IMR-90 (cell line): ENCODE results near the gene DNM3. TPM values are rescaled to one million over a fixed set of nuclear protein-coding genes. Genes with fewer than 3 reads are reported as not detected.

Source experiments
- ATAC-seq: fragments of 200-7000 bp; cut with Tn5 transposase; 2 replicates; pipeline ENCODE4 v1.9.1; 2020; ENCODE audit warnings: low read depth, mild to moderate bottlenecking, moderate library complexity
- BruUV-seq: library from RNA; stranded (reverse); fragments of 400-500 nt; replicated peaks from 2 replicates; lab custom pipeline; 2021; lab: Mats Ljungman, UMichigan
- CTCF ChIA-PET: fragments of 300-600 bp; formaldehyde crosslinking; extraction: SDS; loops from one replicate; lab custom pipeline; 2021; ENCODE audit warnings: antibody characterized with exemption; lab: Yijun Ruan, JAX
- POLR2A ChIA-PET: fragments of 300-600 bp; sonication (Branson Sonifier 250); formaldehyde crosslinking; loops from one replicate; lab custom pipeline; 2022; ENCODE audit warnings: antibody characterized with exemption; ENCODE audit not compliant: unreplicated experiment; lab: Charles Lee
- DNase-seq: peaks from one replicate; pipeline ENCODE4 v3.0.0; 2013
- H2AFZ ChIP-seq: replicated peaks from 2 replicates; pipeline ENCODE3; 2013; ENCODE audit warnings: low read length, mild to moderate bottlenecking; ENCODE audit not compliant: poor library complexity
- H2AK5ac ChIP-seq: 2 replicates; pipeline ENCODE4 v1.6.1; 2013; ENCODE audit warnings: low read depth, low read length, inconsistent platforms
- H2AK9ac ChIP-seq: replicated peaks from 2 replicates; pipeline ENCODE3; 2013; ENCODE audit warnings: mild to moderate bottlenecking, low read depth, low read length, moderate library complexity; ENCODE audit not compliant: poor library complexity
- H2BK120ac ChIP-seq: 2 replicates; pipeline ENCODE4 v1.6.1; 2013; ENCODE audit warnings: low read depth, low read length, inconsistent platforms
- H2BK15ac ChIP-seq: 3 replicates; pipeline ENCODE4 v1.6.1; 2013; ENCODE audit warnings: low read depth, low read length, inconsistent platforms
- H2BK20ac ChIP-seq: 2 replicates; pipeline ENCODE4 v1.6.1; 2013; ENCODE audit warnings: low read depth, mild to moderate bottlenecking, inconsistent platforms, low read length, moderate library complexity
- H2BK5ac ChIP-seq: 2 replicates; pipeline ENCODE4 v1.6.1; 2013; ENCODE audit warnings: mild to moderate bottlenecking, low read depth, low read length, inconsistent platforms; ENCODE audit not compliant: poor library complexity, severe bottlenecking
- H3K14ac ChIP-seq: replicated peaks from 2 replicates; pipeline ENCODE4 v1.6.1; 2013; ENCODE audit warnings: low read depth, low read length, inconsistent platforms
- H3K18ac ChIP-seq: 2 replicates; pipeline ENCODE4 v1.6.1; 2013; ENCODE audit warnings: low read depth, low read length, control low read depth
- H3K23ac ChIP-seq: 2 replicates; pipeline ENCODE4 v1.6.1; 2013; ENCODE audit warnings: low read depth, low read length, inconsistent platforms
- H3K27ac ChIP-seq: 2 replicates; pipeline ENCODE4 v1.5.1; 2013; ENCODE audit warnings: mild to moderate bottlenecking, control low read depth, low read length; ENCODE audit not compliant: insufficient read depth
- H3K27me3 ChIP-seq: 2 replicates; pipeline ENCODE4 v1.6.1; 2013; ENCODE audit warnings: low read length; ENCODE audit not compliant: control insufficient read depth, insufficient read depth
- H3K36me3 ChIP-seq: 2 replicates; pipeline ENCODE4 v1.6.1; 2013; ENCODE audit warnings: low read length, mixed read lengths; ENCODE audit not compliant: control insufficient read depth, insufficient read depth
- H3K4ac ChIP-seq: 2 replicates; pipeline ENCODE4 v1.6.1; 2013; ENCODE audit warnings: low read depth, low read length, inconsistent platforms
- H3K4me1 ChIP-seq: 2 replicates; pipeline ENCODE4 v1.6.1; 2013; ENCODE audit warnings: low read length, mixed read lengths; ENCODE audit not compliant: control insufficient read depth, insufficient read depth
- H3K4me2 ChIP-seq: 2 replicates; pipeline ENCODE4 v1.6.1; 2013; ENCODE audit warnings: low read depth, mild to moderate bottlenecking, control low read depth, low read length, moderate library complexity
- H3K4me3 ChIP-seq: 2 replicates; pipeline ENCODE4 v1.5.1; 2013; ENCODE audit warnings: low read depth, mild to moderate bottlenecking, control low read depth, low read length, moderate library complexity; ENCODE audit not compliant: insufficient read depth
- H3K56ac ChIP-seq: 2 replicates; pipeline ENCODE4 v1.6.1; 2013; ENCODE audit warnings: low read length, inconsistent platforms; ENCODE audit not compliant: insufficient read depth; ENCODE audit errors: extremely low read depth
- H3K79me1 ChIP-seq, 2 experiments: 2 replicates each; pipeline ENCODE4 v1.6.1; 2013; ENCODE audit warnings: low read length in 2 of 2, inconsistent platforms in 1 of 2, low read depth in 1 of 2
- H3K9ac ChIP-seq: 2 replicates; pipeline ENCODE4 v1.6.1; 2013; ENCODE audit warnings: low read depth, low read length, control low read depth
- H3K9me1 ChIP-seq: 2 replicates; pipeline ENCODE4 v1.6.1; 2013; ENCODE audit warnings: low read length, inconsistent platforms; ENCODE audit not compliant: insufficient read depth
- H3K9me3 ChIP-seq: 2 replicates; pipeline ENCODE4 v1.6.1; 2013; ENCODE audit warnings: low read length; ENCODE audit not compliant: control insufficient read depth, insufficient read depth
- H4K20me1 ChIP-seq: 2 replicates; pipeline ENCODE4 v1.6.1; 2013; ENCODE audit warnings: low read length, inconsistent platforms; ENCODE audit not compliant: insufficient read depth
- H4K5ac ChIP-seq: 2 replicates; pipeline ENCODE4 v1.6.1; 2013; ENCODE audit warnings: mild to moderate bottlenecking, low read depth, low read length, control low read depth
- H4K8ac ChIP-seq, 2 experiments: 2 replicates each; pipeline ENCODE4 v1.6.1; 2013; ENCODE audit warnings: low read depth in 2 of 2, low read length in 2 of 2, control low read depth in 1 of 2, inconsistent platforms in 1 of 2
- H4K91ac ChIP-seq: 2 replicates; pipeline ENCODE4 v1.6.1; 2013; ENCODE audit warnings: low read depth, low read length, inconsistent platforms; ENCODE audit not compliant: insufficient read depth
- BHLHE40 ChIP-seq: fragments of 150-350 bp; IDR thresholded peaks from 2 replicates; pipeline ENCODE4 v1.6.1; 2016; ENCODE audit warnings: mild to moderate bottlenecking, low read depth, low read length
- CEBPB ChIP-seq: IDR thresholded peaks from 2 replicates; pipeline ENCODE4 v1.6.1; 2012; ENCODE audit warnings: low read depth, low read length, improper control_type of control experiment
- CHD1 ChIP-seq: IDR thresholded peaks from 2 replicates; pipeline ENCODE4 v1.6.1; 2012; ENCODE audit warnings: low read depth, low read length, improper control_type of control experiment
- FOS ChIP-seq: fragments of 150-350 bp; IDR thresholded peaks from 2 replicates; pipeline ENCODE4 v1.6.1; 2016; ENCODE audit warnings: low read depth, low read length
- MAFK ChIP-seq: IDR thresholded peaks from 2 replicates; pipeline ENCODE4 v1.6.1; 2012; ENCODE audit warnings: low read depth, low read length, improper control_type of control experiment
- MAZ ChIP-seq: IDR thresholded peaks from 2 replicates; pipeline ENCODE4 v1.6.1; 2012; ENCODE audit warnings: low read depth, mild to moderate bottlenecking, low read length, improper control_type of control experiment, moderate library complexity, borderline replicate concordance
- MXI1 ChIP-seq: IDR thresholded peaks from 2 replicates; pipeline ENCODE4 v1.6.1; 2012; ENCODE audit warnings: low read depth, mild to moderate bottlenecking, low read length, moderate library complexity, borderline replicate concordance
- POLR2A ChIP-seq: IDR thresholded peaks from 2 replicates; pipeline ENCODE4 v1.6.1; 2012; ENCODE audit warnings: mild to moderate bottlenecking, low read depth, low read length
- RAD21 ChIP-seq: IDR thresholded peaks from 2 replicates; pipeline ENCODE4 v1.6.1; 2012; ENCODE audit warnings: low read length, improper control_type of control experiment
- SMC3 ChIP-seq: fragments of 150-350 bp; IDR thresholded peaks from 2 replicates; pipeline ENCODE4 v1.6.1; 2016; ENCODE audit warnings: low read depth, mild to moderate bottlenecking, antibody characterized with exemption, low read length, moderate library complexity
- WGBS, 2 experiments: methylation state at CpG; one replicate each; pipeline versions ENCODE4 v1.1.5 to v1.1.7; 2013; ENCODE audit warnings: missing lambda C conversion rate in 2 of 2; ENCODE audit not compliant: insufficient read length in 1 of 2; ENCODE audit errors: extremely low coverage in 2 of 2; 5-methylcytosine and 5-hydroxymethylcytosine counted together
- dilution Hi-C: fragments of 300-500 bp; cut with HindIII; formaldehyde crosslinking; loops from one replicate; pipeline ENCODE4 v1.14.3; 2018; ENCODE audit warnings: low sequenced_read_pairs; ENCODE audit not compliant: unreplicated experiment
- in situ Hi-C: fragments of 300-500 bp; cut with MboI; formaldehyde crosslinking; loops from 3 replicates; pipeline ENCODE4 v1.14.3; 2019; ENCODE audit warnings: low sequenced_read_pairs, inconsistent platforms, mixed read lengths
- intact Hi-C: fragments of 100-400 bp; cut with micrococcal nuclease; formaldehyde crosslinking; loops from 2 replicates; pipeline ENCODE4 v1.10.0; 2022
- polyA plus RNA-seq, 3 experiments: library from polyadenylated mRNA; depleted of rRNA; stranded (reverse); fragments of >200 nt; gene quantifications; 2 replicates each; pipeline ENCODE4 v1.2.3, GENCODE V29; 2012; ENCODE audit warnings: low replicate concordance in 1 of 3
- total RNA-seq: library from RNA; depleted of rRNA; stranded (reverse); fragments of >200 nt; gene quantifications from 2 replicates; pipeline ENCODE4 v1.2.3, GENCODE V29; 2012
- TF ChIP-seq, protein P1 (sequence below): fragments of 150-350 bp; IDR thresholded peaks from 2 replicates; pipeline ENCODE4 v1.6.1; 2017; ENCODE audit warnings: mild to moderate bottlenecking, antibody characterized with exemption, low read length, low read depth
- TF ChIP-seq, protein P2 (sequence below): fragments of 150-350 bp; IDR thresholded peaks from 2 replicates; pipeline ENCODE4 v1.6.1; 2016; ENCODE audit warnings: low read depth, mild to moderate bottlenecking, low read length, moderate library complexity, borderline replicate concordance
- TF ChIP-seq, protein P3 (sequence below): conservative IDR thresholded peaks from 2 replicates; pipeline ENCODE4 v1.5.1; 2012; ENCODE audit warnings: mild to moderate bottlenecking, low read depth, low read length, improper control_type of control experiment

The DNM3 gene
- total and polyA plus RNA-seq, 2 of the 4 experiments (the other 2 are of a cell fraction): 0.36 TPM

DNA sequence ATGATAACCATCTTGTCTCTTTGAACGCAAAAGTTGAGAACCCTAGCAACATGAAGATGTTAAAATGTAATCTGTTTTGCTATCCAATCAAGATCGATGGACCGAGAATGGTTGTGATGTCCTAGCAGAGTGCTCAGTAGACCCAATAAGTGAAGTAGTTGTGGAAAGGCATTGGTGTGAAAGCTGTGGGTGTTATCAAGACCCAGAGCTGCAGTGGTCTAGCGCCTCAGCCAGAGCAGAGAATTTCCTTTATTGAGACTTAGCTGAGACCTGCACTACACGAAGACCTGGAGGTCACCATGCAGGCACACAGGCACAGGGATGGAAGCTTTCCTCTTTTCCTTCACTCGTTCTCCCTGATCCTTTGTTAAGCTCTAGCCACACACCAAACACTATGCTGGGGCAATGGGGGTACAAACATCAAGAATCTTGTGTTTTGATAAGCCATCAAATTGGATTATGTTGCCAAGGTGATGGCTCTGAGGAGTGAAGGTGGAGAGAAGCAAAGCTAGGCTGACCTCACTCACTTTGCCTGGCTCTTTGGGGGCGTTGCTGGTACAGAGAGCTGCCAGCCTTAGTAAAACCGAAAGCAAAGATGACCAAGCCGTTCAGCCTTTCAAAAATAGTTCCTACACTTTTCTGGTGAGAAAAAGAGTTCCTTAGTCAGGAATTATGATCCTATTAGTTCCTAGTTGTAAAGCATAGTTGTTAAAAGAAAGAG, 35.7 kb upstream of the DNM3 start (continued):
- no peak for TF ChIP-seq MAFK

DNA sequence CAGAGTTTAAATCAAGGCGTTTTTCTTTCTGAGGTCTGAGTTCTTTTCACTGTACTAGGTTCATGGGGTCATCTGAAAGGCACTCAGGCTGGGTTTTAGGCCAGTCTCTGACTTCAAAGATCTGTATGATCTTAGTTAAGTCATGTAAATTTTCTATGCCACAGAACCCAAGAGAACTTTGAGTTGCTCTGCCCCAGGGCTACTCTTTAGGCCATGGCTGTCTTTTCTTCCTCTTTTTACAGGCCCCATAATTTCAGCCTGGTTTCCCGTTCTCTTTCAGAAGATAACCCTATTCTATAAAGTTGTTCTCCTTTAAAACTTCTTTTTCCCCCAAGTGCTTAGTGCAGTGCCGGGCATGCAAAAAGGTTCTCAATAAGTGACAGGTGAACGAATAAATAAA, 33.7 kb upstream of the DNM3 start:
- DNase-seq (no peak), ATAC-seq (no peak)
- Histone ChIP-seq H4K91ac (no peak overlapping the region), H3K23ac (no peak overlapping the region), H4K8ac (no peak overlapping the region), H3K56ac (no peak overlapping the region), H3K9me1 (no peaks in the 10 kb centered on the region; the same call in 1 of the 2 replicates), H3K14ac (no peak overlapping the region), H3K4me3 (no peak overlapping the region), H4K5ac (no peak overlapping the region), H3K79me1 (no peaks in the 10 kb centered on the region), H2BK120ac (no peak overlapping the region), H3K4me2 (no peak overlapping the region), H2BK5ac (no peak overlapping the region), H2BK20ac (no peak overlapping the region), H2BK15ac (no peak overlapping the region), H3K27me3 (no peaks in the 10 kb centered on the region; the same call in 1 of the 2 replicates), H2AK9ac (no peak overlapping the region), H2AFZ (no peak overlapping the region), H3K4me1 (peaks cover 4% of the 10 kb centered on the region; the same call in 1 of the 2 replicates), H4K20me1 (no peaks in the 10 kb centered on the region), H3K9ac (no peak overlapping the region), H3K36me3 (no peaks in the 10 kb centered on the region), H3K18ac (no peak overlapping the region), H3K9me3 (no peaks in the 10 kb centered on the region), H3K27ac (no peak overlapping the region), H3K4ac (no peak overlapping the region), H2AK5ac (no peak overlapping the region)
- dilution Hi-C loops: no loop called here
- ChIA-PET POLR2A (no interaction called here), CTCF (no interaction called here)
- in situ Hi-C loops: loop anchor here (5.0 to 25.0 kb wide), 2 partner anchors 175 to 605 kb away; partner anchors contain the start of gene C1orf105
- WGBS, 2 experiments: no CpG with 5 or more reads among the region's 4 CpGs
- no TSS peak for BruUV-seq
- intact Hi-C loops: no loop called here
- no peak for TF ChIP-seq BHLHE40
- no peak for TF ChIP-seq RAD21
- TF ChIP-seq, protein P1, sequence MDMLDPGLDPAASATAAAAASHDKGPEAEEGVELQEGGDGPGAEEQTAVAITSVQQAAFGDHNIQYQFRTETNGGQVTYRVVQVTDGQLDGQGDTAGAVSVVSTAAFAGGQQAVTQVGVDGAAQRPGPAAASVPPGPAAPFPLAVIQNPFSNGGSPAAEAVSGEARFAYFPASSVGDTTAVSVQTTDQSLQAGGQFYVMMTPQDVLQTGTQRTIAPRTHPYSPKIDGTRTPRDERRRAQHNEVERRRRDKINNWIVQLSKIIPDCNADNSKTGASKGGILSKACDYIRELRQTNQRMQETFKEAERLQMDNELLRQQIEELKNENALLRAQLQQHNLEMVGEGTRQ: no peak
- TF ChIP-seq CEBPB: no peak
- TF ChIP-seq, protein P2, sequence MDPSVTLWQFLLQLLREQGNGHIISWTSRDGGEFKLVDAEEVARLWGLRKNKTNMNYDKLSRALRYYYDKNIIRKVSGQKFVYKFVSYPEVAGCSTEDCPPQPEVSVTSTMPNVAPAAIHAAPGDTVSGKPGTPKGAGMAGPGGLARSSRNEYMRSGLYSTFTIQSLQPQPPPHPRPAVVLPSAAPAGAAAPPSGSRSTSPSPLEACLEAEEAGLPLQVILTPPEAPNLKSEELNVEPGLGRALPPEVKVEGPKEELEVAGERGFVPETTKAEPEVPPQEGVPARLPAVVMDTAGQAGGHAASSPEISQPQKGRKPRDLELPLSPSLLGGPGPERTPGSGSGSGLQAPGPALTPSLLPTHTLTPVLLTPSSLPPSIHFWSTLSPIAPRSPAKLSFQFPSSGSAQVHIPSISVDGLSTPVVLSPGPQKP: no peak
- no peak for TF ChIP-seq CHD1
- TF ChIP-seq, protein P3, sequence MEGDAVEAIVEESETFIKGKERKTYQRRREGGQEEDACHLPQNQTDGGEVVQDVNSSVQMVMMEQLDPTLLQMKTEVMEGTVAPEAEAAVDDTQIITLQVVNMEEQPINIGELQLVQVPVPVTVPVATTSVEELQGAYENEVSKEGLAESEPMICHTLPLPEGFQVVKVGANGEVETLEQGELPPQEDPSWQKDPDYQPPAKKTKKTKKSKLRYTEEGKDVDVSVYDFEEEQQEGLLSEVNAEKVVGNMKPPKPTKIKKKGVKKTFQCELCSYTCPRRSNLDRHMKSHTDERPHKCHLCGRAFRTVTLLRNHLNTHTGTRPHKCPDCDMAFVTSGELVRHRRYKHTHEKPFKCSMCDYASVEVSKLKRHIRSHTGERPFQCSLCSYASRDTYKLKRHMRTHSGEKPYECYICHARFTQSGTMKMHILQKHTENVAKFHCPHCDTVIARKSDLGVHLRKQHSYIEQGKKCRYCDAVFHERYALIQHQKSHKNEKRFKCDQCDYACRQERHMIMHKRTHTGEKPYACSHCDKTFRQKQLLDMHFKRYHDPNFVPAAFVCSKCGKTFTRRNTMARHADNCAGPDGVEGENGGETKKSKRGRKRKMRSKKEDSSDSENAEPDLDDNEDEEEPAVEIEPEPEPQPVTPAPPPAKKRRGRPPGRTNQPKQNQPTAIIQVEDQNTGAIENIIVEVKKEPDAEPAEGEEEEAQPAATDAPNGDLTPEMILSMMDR: no peak
- TF ChIP-seq MAFK: no peak
- TF ChIP-seq MXI1: no peak
- TF ChIP-seq FOS: no peak
- no peak for TF ChIP-seq MAZ
- no peak for TF ChIP-seq SMC3
- no peak for TF ChIP-seq POLR2A
